KMS-11 (cell line): ENCODE data around the gene GGA1.
"Not testable (repeated sequence)": the region's sequence is repeated elsewhere in the genome, so short reads cannot be mapped to it uniquely, and the experiment has no call there.

Source experiments
- H2AFZ ChIP-seq: fragments of 200-600 bp; sonication (generic); 2 replicates; pipeline ENCODE4 v1.6.1; 2016; ENCODE audit warnings: antibody characterized with exemption, mixed run types, low read depth
- H3K27ac ChIP-seq: fragments of 200-600 bp; sonication (generic); 2 replicates; pipeline ENCODE4 v1.6.1; 2016; ENCODE audit warnings: mild to moderate bottlenecking, mixed run types
- H3K27me3 ChIP-seq: fragments of 200-600 bp; sonication (generic); 2 replicates; pipeline ENCODE4 v1.6.1; 2017; ENCODE audit warnings: mild to moderate bottlenecking, low read depth, mixed run types, moderate library complexity; ENCODE audit not compliant: insufficient read depth
- H3K36me3 ChIP-seq: fragments of 200-600 bp; sonication (generic); 2 replicates; pipeline ENCODE4 v1.6.1; 2017; ENCODE audit warnings: mild to moderate bottlenecking, mixed run types; ENCODE audit not compliant: insufficient read depth
- H3K4me1 ChIP-seq: fragments of 200-600 bp; sonication (generic); 2 replicates; pipeline ENCODE4 v1.6.1; 2016; ENCODE audit warnings: mild to moderate bottlenecking, low read depth, mixed run types; ENCODE audit not compliant: poor library complexity, severe bottlenecking
- H3K4me2 ChIP-seq: fragments of 200-600 bp; sonication (generic); 2 replicates; pipeline ENCODE4 v1.7.0; 2016; ENCODE audit warnings: mild to moderate bottlenecking, mixed run types
- H3K4me3 ChIP-seq: fragments of 200-600 bp; sonication (generic); IDR thresholded peaks from 2 replicates; pipeline ENCODE4 v1.6.1; 2017; ENCODE audit warnings: low read depth, low read length, mixed read lengths; ENCODE audit not compliant: insufficient read depth
- H3K79me2 ChIP-seq: fragments of 200-600 bp; sonication (generic); 2 replicates; pipeline ENCODE4 v1.6.1; 2016; ENCODE audit warnings: low read depth, mixed run types; ENCODE audit not compliant: insufficient read depth
- H3K9ac ChIP-seq: fragments of 200-600 bp; sonication (generic); 2 replicates; pipeline ENCODE4 v1.6.1; 2016; ENCODE audit warnings: mild to moderate bottlenecking, mixed run types
- H4K20me1 ChIP-seq: fragments of 200-600 bp; sonication (generic); 2 replicates; pipeline ENCODE4 v1.6.1; 2016; ENCODE audit warnings: mild to moderate bottlenecking, mixed run types; ENCODE audit not compliant: insufficient read depth
- CTCF ChIP-seq: fragments of 200-600 bp; sonication (generic); conservative IDR thresholded peaks from 2 replicates; pipeline ENCODE4 v1.6.1; 2017; ENCODE audit warnings: low read depth, mild to moderate bottlenecking, antibody characterized with exemption, low read length, moderate library complexity, mixed read lengths

The GGA1 gene

GRCh38 chr22:37654563-37655251 lies 46.1 kb downstream of the GGA1 start:
- no peak overlapping the region for H2AFZ ChIP-seq
- H3K4me3 ChIP-seq: no peak overlapping the region
- no peaks in the 10 kb centered on the region for H3K36me3 ChIP-seq
- H3K27ac ChIP-seq: no peak overlapping the region
- TF ChIP-seq CTCF: no peak
- H3K9ac ChIP-seq: no peak overlapping the region
- H3K4me1 ChIP-seq: peaks cover 10% of the 10 kb centered on the region
- no peak overlapping the region for H3K4me2 ChIP-seq
- no peaks in the 10 kb centered on the region for H3K27me3 ChIP-seq
- H4K20me1 ChIP-seq: no peaks in the 10 kb centered on the region
- H3K79me2 ChIP-seq: peaks cover 7% of the 10 kb centered on the region

GRCh38 chr22:37655252-37655563 lies 46.6 kb downstream of the GGA1 start:
- Histone ChIP-seq H3K27me3 (no peaks in the 10 kb centered on the region), H3K79me2 (peaks cover 12% of the 10 kb centered on the region), H3K36me3 (no peaks in the 10 kb centered on the region), H3K4me1 (peaks cover 15% of the 10 kb centered on the region), H4K20me1 (peaks cover under 1% of the 10 kb centered on the region; the same call in 1 of the 2 replicates), H3K4me2 (no peak overlapping the region), H3K9ac (no peak overlapping the region), H2AFZ (no peak overlapping the region), H3K4me3 (no peak overlapping the region), H3K27ac (no peak overlapping the region)
- TF ChIP-seq CTCF: no peak

- Histone ChIP-seq H3K4me1 (peaks cover 22% of the 10 kb centered on the region), H3K79me2 (peaks cover 24% of the 10 kb centered on the region)
- not testable (repeated sequence) for H3K9ac ChIP-seq, H2AFZ ChIP-seq, H3K36me3 ChIP-seq, H3K27ac ChIP-seq, H3K4me2 ChIP-seq, H3K27me3 ChIP-seq, H4K20me1 ChIP-seq, H3K4me3 ChIP-seq
Observed at GRCh38 chr22:37656583-37656982, 47.9 kb downstream of the GGA1 start.

GRCh38 chr22:37657590-37658132 lies 49.0 kb downstream of the GGA1 start:
- H3K27me3 ChIP-seq: no peaks in the 10 kb centered on the region
- H3K9ac ChIP-seq: peak overlapping the region; percentile 16; the same call in 1 of the 2 replicates
- peak overlapping the region; percentile 85 for H3K4me2 ChIP-seq
- H2AFZ ChIP-seq: peak overlapping the region; percentile 91
- peak overlapping the region; percentile 37; the same call in 1 of the 2 replicates for H3K27ac ChIP-seq
- H3K4me3 ChIP-seq: no peak overlapping the region
- peaks cover 22% of the 10 kb centered on the region for H3K4me1 ChIP-seq
- peaks cover 7% of the 10 kb centered on the region for H4K20me1 ChIP-seq
- no peaks in the 10 kb centered on the region for H3K36me3 ChIP-seq
- H3K79me2 ChIP-seq: peaks cover 32% of the 10 kb centered on the region
- TF ChIP-seq CTCF: no peak
